HG02623 (cell line): ENCODE data around the gene GRK6.

Experiments used
- ATAC-seq: cut with Tn5 transposase; IDR thresholded peaks from one replicate; pipeline ENCODE4 v1.9.1; 2021; ENCODE audit warnings: moderate library complexity; ENCODE audit not compliant: unreplicated experiment

GRK6 gene

GRCh38 chr5:177468685-177469628 is 42.5 kb downstream of the GRK6 start:
- no peak for ATAC-seq

DNA sequence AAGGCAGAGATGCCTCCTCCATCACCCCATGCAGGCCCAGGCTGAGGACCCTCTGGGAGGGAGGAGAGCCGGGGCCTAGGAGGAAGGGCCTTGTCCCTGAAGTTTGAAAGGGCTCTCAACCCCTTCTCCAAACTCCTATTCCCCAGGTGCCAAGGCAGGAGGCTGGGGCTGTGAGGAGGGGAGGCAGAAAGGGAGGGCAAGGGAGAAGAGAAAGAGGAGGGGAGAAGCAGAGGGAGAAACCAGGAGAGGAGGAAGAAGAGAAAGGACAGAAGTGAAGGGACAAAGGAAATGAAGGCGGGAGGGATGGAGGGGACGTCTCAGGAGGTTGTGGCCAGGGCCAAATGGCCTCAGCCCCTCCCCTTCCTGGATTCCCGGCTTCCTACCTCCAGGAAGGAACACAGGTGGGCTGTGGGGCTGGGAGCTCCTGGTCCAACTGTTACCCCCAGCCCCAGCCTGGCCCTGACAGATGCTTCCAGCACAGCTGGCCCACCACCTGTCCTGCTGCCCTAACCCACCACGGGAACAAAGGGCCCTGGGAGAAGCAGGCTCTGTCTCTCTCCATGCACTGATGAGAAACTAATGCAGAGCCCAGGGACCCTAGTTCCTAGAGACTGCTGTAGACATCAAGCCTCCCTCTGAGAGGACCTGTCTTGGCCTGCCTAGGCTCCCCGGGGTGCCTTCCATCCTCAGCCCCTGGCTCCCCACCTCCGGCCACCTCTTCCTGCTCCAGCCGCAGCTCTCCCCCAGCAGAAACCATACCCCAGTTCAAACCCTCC is 43.5 kb downstream of the GRK6 start:
- ATAC-seq: no peak

GRCh38 chr5:177470759-177471536 is 44.5 kb downstream of the GRK6 start:
- no peak for ATAC-seq

DNA sequence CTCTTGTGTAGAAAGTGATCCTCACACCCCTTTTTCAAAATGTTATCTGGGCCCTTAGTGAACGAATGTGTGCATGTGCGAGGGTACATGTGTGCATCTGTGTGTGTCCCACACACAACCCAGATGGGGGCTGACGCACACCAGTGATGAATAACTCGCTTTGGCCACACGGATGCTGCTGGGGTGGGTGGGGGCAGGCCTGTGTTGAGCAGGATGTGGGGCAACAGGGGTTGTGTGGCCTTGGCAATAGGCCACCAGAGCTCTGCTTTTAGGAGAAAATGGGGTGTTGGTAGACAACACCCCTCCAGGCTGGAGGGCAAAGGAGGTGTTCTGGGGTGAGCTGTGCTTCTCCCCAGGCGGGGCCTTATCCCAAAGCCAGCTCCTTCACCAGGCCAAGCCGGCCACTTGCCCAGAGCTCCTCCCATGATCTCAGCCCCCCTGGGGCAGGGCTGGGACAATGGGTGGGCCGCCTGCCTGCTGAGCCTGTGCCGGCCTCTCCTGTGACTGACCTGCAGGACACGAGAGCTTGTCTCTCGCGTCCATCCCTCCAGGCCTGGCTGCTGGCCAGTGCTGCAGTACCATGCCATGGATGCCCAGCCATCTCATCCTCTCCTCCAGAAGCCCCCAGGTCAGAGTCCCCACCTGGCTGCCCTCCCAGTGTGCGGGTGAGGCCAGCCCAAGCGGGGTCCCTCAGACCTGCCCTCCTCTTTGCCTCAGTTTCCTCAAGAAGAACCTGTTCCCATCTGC is 45.3 kb downstream of the GRK6 start:
- ATAC-seq: no peak

DNA sequence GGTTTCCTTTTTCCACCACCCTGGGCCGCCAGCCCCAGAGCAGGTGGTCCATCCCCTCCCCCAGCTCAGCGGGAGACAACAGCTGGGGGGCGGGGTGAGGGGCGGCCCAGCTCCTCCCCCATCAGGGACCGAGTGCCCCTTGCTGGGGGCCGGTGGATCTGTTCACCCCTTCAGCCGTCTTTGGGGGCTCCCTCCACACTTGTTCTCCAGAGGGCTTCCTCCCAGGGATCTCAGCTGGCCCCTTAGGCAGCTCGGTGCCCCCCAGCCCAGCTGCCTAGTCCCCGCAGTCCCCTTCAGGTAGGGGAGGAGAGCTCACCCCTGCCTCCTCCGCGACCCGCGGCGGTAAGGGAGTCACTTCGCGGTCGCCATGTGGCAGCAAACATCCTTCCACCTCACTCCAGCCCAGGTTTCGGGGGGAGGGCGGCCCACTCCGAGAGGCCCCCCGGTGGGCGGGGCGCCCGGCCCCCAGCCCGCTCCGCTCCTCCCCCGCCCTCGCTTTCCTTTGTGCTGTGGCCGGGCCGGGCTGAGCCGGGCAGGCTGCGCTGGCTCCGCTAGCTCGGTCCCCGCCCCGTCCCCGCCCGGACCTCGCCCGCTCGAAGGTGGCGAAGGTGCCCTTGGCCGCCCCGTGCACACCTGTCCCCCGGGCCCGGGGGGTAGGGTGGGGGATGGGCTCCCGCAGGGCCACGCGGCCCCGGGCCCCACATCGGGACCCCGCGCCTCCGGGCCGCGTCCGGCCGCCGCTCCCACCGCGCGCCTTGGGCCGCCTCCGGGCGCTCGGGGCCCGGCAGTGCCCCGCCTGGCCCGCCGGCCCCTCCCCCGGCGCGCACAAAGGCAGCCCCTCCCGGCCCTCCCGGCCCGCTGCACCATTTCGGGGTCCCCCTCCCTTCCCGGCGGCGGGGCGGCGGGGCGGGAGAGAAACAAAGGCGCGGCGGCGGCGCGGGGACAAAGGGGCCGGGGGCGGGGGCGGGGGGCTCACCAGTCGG is 46.3 kb downstream of the GRK6 start:
- ATAC-seq: no peak

- no peak for ATAC-seq
These were observed 47.0 kb downstream of the GRK6 start, which contains the start of gene DBN1 for GRCh38 chr5:177473443-177474001. TSS of gene DBN1 (minus strand) at chr5:177473634. CDS start at chr5:177473521, 113 bp downstream.

- ATAC-seq: no peak
These were observed 47.6 kb downstream of the GRK6 start for GRCh38 chr5:177474002-177474476.

- ATAC-seq: no peak
These were observed 48.5 kb downstream of the GRK6 start for GRCh38 chr5:177474846-177475562.

DNA sequence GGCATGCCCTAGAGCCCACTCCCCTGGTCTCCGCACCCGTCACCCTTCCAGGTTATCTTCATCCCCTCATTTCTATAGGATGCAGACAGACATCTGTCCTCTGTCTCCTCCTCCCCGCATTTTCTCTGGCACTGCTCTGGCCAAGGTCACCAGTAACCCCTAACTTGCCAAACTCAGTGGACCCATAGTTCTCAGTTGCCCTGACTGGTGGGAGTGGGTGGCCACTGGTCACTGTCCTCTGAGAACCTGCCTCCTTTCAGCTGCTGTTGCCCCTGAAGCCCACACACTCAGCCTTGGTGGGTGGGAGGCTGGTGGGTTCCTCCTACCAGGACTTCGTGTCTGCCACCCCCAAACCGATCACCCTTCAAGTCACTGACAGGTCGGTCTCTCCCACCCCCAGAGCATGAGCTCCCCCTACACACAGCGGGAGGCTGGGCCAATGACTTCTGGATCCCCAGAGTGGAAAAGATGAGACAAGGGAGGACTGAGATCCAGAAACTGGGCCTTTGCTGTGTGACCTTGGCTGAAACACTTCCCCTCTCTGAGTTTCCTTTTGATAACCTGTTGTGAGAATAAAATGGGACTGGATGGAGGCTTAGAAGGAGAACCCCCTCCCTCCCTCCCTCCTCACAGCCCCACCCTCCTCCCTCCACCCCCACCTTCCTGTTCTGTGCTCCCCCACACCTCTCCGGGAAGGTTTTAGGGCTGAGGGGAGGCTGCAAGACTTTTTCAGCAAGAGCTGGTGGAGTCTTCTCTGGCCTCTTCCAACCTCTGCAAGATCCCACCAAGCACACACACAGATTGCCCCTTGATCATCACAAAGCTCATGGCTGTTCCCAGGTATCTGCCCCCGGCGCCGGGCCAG is 49.3 kb downstream of the GRK6 start:
- no peak for ATAC-seq

- ATAC-seq: no peak
These were observed 50.2 kb downstream of the GRK6 start for GRCh38 chr5:177476531-177477233.

DNA sequence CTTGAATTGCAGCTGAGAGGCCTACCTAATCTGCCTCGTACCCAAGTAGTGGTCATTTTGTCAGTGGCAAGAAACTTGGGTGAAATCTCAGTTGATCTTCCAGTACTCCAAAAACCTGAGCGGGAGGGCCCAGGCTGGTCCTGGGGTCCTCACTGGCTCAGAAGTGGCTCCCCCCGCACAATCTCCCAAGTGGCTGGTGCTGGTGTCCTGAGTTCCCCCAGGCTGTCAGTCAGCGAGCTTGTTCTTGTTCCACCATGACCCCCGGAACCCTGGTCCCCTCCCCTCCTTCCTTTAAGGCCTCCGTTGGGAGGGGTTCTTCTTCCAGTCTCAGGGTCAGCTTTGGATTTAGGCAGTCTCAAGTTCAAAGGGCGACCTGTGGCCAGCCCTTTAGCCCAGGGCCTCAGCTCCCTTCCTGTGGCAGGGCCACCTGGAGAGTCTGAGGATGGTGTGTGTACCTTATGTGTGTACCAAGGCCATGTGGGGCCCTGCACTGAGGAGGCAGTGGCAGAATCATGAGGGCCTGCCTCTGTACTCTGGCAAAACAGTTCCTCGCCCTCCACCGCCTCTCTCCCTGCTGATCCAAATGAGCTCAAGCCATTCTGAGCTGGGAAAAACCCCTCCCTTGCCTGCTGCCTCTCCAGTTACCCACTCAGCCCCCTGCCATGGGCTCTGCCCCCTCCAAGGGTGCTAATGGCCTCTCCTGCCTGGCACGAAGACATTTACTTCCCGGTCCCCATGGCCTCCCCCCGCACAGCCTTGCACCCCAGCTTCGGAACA is 51.4 kb downstream of the GRK6 start:
- ATAC-seq: no peak

DNA sequence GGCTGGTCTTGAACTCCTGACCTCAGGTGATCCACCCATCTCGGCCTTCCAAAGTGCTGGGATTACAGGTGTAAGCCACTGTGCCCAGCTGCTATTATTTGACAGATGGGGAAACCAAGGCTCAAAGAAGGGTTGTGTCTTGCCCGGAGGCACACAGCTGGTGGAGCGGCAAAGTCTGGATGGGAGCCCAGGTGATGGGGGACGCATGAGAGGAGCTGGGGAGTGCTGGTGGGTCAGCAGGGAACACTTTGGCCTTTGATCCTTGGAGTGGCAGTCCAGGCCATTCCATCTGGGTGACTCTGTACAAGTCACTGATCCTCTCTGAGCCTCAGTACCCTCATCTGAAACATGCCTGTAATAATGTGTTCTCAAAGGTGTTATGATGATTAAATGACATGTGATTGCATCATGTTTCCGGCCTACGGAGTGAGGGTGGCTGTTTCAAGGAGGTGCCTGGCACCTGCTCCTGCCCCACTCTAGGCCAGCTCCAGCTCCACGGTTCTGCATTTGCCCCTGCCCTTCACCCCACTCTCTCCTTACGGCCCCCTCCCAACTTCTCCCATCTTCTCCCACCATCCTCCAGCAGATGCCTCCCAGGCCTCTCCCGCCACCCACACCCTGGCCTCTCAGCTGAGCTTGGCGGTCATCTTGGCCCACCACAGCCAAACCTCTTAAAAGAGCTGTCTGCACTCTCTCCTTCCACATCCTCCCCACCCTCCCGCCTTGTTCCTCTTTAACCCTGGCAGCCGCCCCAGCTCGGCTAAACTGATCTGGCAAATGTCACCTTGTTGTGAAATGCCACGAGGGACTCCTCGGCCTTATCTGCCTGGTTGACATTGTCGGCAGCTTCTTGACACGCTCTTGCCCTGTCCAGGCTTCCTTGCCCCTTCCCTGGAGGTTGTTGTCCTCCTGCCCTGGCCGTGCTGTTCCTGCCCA is 52.5 kb downstream of the GRK6 start:
- no peak for ATAC-seq

- no peak for ATAC-seq
These were observed 53.3 kb downstream of the GRK6 start for GRCh38 chr5:177479774-177480173.

DNA sequence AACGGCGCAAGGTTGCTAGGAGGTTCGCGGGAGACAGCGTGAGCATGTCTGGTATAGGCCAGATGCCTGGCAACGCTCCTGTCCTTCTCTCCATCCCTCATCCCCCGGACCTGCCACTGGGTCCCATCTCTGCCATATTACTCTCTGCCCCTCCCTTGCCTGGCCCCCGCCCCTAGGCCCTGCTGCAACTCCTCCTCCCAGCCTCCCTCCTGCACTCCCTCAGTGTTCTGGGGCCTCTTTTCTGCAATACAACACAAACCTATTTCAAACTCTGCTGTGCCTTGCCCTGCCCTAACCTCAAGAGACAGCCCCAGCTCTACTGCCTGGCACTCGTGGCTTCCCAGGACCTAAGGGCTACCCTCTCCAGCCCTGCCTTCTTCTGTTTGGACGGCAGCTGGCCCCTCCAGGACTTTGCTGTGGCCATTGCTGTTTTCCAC is 55.9 kb downstream of the GRK6 start:
- no peak for ATAC-seq

GRCh38 chr5:177483042-177483441 is 56.6 kb downstream of the GRK6 start:
- no peak for ATAC-seq
